Heart right ventricle (tissue), 16 donors: Measurements from ENCODE around the gene DNTT. TPM values are rescaled to one million over a fixed set of nuclear protein-coding genes. Genes with fewer than 3 reads are reported as not detected.

Experiments used
- ATAC-seq, 8 donors: fragments of 200-7000 bp; cut with Tn5 transposase; one replicate each; pipeline ENCODE4 v1.9.1; 2020; ENCODE audit warnings: mild to moderate bottlenecking in 8 of 8, moderate library complexity in 8 of 8, moderate number of reproducible peaks in 1 of 8
- DNase-seq, 2 donors: peaks; one replicate each; pipeline ENCODE4 v3.0.0-alpha.2; 2020
- H3K27ac ChIP-seq, 10 donors: fragments of 200-600 bp; sonication (generic) in 2 of 10; one replicate each; pipeline versions ENCODE4 v1.5.0 to v1.8.0; 2020 to 2022; ENCODE audit warnings: mild to moderate bottlenecking in 3 of 10
- H3K27me3 ChIP-seq, 7 donors: fragments of 200-600 bp; one replicate each; pipeline ENCODE4 v1.8.0; 2021 to 2022; ENCODE audit warnings: mild to moderate bottlenecking in 2 of 7
- H3K36me3 ChIP-seq, 9 donors: fragments of 200-600 bp; sonication (generic) in 1 of 9; one replicate each; pipeline versions ENCODE4 v1.5.0 to v1.8.0; 2020 to 2022; ENCODE audit warnings: mild to moderate bottlenecking in 2 of 9
- H3K4me1 ChIP-seq, 9 donors: fragments of 200-600 bp; sonication (generic) in 1 of 9; one replicate each; pipeline versions ENCODE4 v1.5.0 to v1.8.0; 2020 to 2022; ENCODE audit warnings: mild to moderate bottlenecking in 4 of 9
- H3K4me3 ChIP-seq, 10 donors: fragments of 200-600 bp; sonication (generic) in 2 of 10; one replicate each; pipeline versions ENCODE4 v1.5.0 to v1.8.0; 2020 to 2022; ENCODE audit warnings: mild to moderate bottlenecking in 7 of 10, moderate library complexity in 2 of 10
- H3K9me3 ChIP-seq, 11 donors: fragments of 200-600 bp in 10 of 11; sonication (generic) in 2 of 11; one replicate each; pipeline versions ENCODE4 v1.5.0 to v1.8.0; 2013 to 2022; ENCODE audit warnings: mild to moderate bottlenecking in 2 of 11, control low read depth in 1 of 11, moderate library complexity in 1 of 11
- WGBS, 2 donors: extraction: QIAGEN DNeasy Blood & Tissue Kit; methylation state at CpG; one replicate each; pipeline ENCODE4 v1.1.7; 2013; ENCODE audit warnings: inconsistent platforms in 1 of 2; 5-methylcytosine and 5-hydroxymethylcytosine counted together
- intact Hi-C, 10 donors: fragments of 100-400 bp; cut with DNase I; formaldehyde crosslinking; loops; one replicate each; pipeline versions ENCODE4 v1.11.1 to v1.14.2; 2022
- polyA plus RNA-seq, 2 donors: library from polyadenylated mRNA; stranded (reverse); fragments of 200-250 nt; gene quantifications; one replicate each; pipeline ENCODE4 v1.2.3, GENCODE V29; 2013
- total RNA-seq, 10 donors: library from RNA; stranded (reverse); fragmentation: NEBNext Ultra II Directional in 3 of 10; extraction: Animal tissue kit (Norgen Biotek cat#: 25700) in 3 of 10; gene quantifications; one replicate each; pipeline versions ENCODE4 v1.2.1 to v1.2.4, GENCODE V29; 2021 to 2023
- TF ChIP-seq, protein P1 (sequence below), 9 donors: fragments of 200-600 bp; sonication (generic) in 2 of 9; IDR thresholded peaks; one replicate each; pipeline versions ENCODE4 v1.5.0 to v1.8.0; 2021 to 2022; ENCODE audit warnings: antibody characterized with exemption in 9 of 9, mild to moderate bottlenecking in 5 of 9, moderate library complexity in 1 of 9
- donor health status: Arrhythmogenic right ventricular cardiomyopathy.
- donor health status: ischemic (EF 13 %, LVEDD 7.1; RV severe dilation, severe dysfunction).
- donor health status: healthy with polysubstance abuse.
- donor health status: DM: no; HTN: yes; CAD: no.
- donor health status: DM: no; HTN: no; CAD: no.
- donor health status: ischemic (EF 25% LVEDD 6.9; RV normal size, moderate dysfunction).
- donor health status: ischemic (EF 25% LVEDD 5.7; RV mildly dilated, moderate dysfunction).
- donor health status: healthy.
- donor health status: DM: yes; HTN: yes; CAD: no.
- donor health status: Ischemic cardiomyopathy.
- donor health status: ischemic (EF 35%, LVEDD 5.7; RV mildly dilated, moderate dysfunction).
- donor health status: nonischemic (EF 11% LVEDD 7.7; RV severe dilation, severe dysfunction).
- donor health status: DM: yes; HTN: yes; CAD: no.
- donor health status: PGD.
- donor health status: ischemic (EF 29% LVEDD 5.4; RV normal size, mild dysfunction).
- donor health status: nonischemic (EF 23%, LVEDD 6.1; RV moderate dilation, normal function).

DNTT gene
- total and polyA plus RNA-seq, 12 donors: not detected

DNA sequence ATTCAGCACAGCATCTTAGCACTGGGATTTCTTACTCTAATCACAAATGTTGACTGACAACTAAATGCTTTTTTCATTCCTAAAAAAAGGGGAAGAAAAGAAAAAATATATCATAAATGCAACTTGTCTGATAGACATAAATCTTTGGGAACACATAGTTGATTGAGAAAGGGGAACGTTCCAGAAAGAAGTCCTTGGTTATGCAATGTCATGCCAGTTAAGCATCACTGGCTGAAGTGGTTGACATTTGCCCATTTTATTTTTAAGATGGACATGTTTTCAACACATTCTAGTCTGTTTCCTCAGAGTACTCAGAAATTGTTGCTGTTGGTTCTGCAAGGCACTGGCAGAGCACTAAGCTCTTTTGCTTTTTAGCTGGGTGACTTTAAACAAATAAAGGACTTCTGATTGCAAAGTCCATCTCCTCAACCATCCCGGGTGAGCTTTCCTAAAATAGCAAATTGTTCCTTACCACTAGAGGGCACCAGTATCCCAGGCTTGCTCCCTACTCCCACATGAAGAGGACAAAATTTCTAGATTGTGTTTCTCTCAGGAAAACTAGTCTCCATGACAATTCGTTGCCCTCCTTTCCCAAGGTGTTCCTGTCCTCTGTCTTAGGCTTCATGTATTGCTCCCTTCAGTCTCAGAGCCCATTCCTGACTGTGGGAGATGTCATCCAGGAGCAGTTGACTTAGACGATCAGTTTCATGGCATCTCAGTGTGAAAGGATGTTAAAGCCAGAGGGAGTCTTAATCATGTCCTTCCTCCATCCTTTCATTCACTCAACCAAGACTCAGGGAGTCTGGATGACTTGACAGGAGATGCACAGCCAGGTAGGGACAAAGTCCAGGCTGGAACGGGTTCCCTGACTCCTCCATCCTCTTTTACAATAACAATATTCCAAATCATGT is 30.6 kb downstream of the DNTT start:
- 37 to 42% methylated on average over 5 of the region's 5 CpGs for WGBS, 2 donors
- peaks cover 0 to 39% (median 22%) of the 10 kb centered on the region in 7 donors for H3K27me3 ChIP-seq
- intact Hi-C loops: loop anchor here in 1 of 10 donors (5.0 kb wide), 1 partner anchor 318 kb away; no protein-coding TSS in a partner anchor
- peaks cover 0 to 3% (median 0%) of the 10 kb centered on the region in 9 donors for H3K4me1 ChIP-seq
- TF ChIP-seq, protein P1, sequence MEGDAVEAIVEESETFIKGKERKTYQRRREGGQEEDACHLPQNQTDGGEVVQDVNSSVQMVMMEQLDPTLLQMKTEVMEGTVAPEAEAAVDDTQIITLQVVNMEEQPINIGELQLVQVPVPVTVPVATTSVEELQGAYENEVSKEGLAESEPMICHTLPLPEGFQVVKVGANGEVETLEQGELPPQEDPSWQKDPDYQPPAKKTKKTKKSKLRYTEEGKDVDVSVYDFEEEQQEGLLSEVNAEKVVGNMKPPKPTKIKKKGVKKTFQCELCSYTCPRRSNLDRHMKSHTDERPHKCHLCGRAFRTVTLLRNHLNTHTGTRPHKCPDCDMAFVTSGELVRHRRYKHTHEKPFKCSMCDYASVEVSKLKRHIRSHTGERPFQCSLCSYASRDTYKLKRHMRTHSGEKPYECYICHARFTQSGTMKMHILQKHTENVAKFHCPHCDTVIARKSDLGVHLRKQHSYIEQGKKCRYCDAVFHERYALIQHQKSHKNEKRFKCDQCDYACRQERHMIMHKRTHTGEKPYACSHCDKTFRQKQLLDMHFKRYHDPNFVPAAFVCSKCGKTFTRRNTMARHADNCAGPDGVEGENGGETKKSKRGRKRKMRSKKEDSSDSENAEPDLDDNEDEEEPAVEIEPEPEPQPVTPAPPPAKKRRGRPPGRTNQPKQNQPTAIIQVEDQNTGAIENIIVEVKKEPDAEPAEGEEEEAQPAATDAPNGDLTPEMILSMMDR (IDR thresholded peaks at IDR 0.05): peak; percentile 50 to 83 (median 74)
- H3K9me3 ChIP-seq: no peaks in the 10 kb centered on the region
- no peak overlapping the region for H3K4me3 ChIP-seq
- H3K27ac ChIP-seq: no peak overlapping the region
- H3K36me3 ChIP-seq: no peaks in the 10 kb centered on the region
- DNase-seq: peak in 1 of 2 donors; percentile 16
- peak in 5 of 8 donors; percentile 46 to 59 (median 51) for ATAC-seq

- TF ChIP-seq, protein P1 (IDR thresholded peaks at IDR 0.05): no peak
- WGBS, 2 donors: 87 to 93% methylated on average over 2 of the region's 2 CpGs
- Histone ChIP-seq H3K27me3 (peaks cover 0 to 23% (median 10%) of the 10 kb centered on the region in 7 donors), H3K4me1 (peaks cover 0 to 3% (median 0%) of the 10 kb centered on the region in 9 donors), H3K4me3 (no peak overlapping the region), H3K27ac (no peak overlapping the region), H3K36me3 (no peaks in the 10 kb centered on the region), H3K9me3 (no peaks in the 10 kb centered on the region)
- DNase-seq (no peak), ATAC-seq (no peak)
- intact Hi-C loops: loop anchor here in 1 of 10 donors (5.0 kb wide), 1 partner anchor 320 kb away; no protein-coding TSS in a partner anchor
Observed at GRCh38 chr10:96337106-96337505, 32.9 kb downstream of the DNTT start.

- TF ChIP-seq, protein P1 (IDR thresholded peaks at IDR 0.05): no peak
- no peak for DNase-seq
- 45 to 50% methylated on average over 5 of the region's 5 CpGs for WGBS, 2 donors
- Histone ChIP-seq H3K36me3 (no peaks in the 10 kb centered on the region), H3K4me1 (peaks cover 0 to 3% (median 0%) of the 10 kb centered on the region in 9 donors), H3K27ac (no peak overlapping the region), H3K4me3 (no peak overlapping the region), H3K27me3 (peaks cover 0 to 13% (median 7%) of the 10 kb centered on the region in 7 donors), H3K9me3 (no peaks in the 10 kb centered on the region)
- intact Hi-C loops: loop anchor here in 1 of 10 donors (5.0 kb wide), 1 partner anchor 321 kb away; no protein-coding TSS in a partner anchor
- peak in 1 of 8 donors; percentile 25 for ATAC-seq
Observed at GRCh38 chr10:96338279-96338925, 34.2 kb downstream of the DNTT start.

- intact Hi-C loops: loop anchor here in 1 of 10 donors (5.0 kb wide), 1 partner anchor 322 kb away; no protein-coding TSS in a partner anchor
- H3K27me3 ChIP-seq: peaks cover 0 to 13% (median 0%) of the 10 kb centered on the region in 7 donors
- H3K27ac ChIP-seq: no peak overlapping the region
- no peaks in the 10 kb centered on the region for H3K9me3 ChIP-seq
- H3K36me3 ChIP-seq: no peaks in the 10 kb centered on the region
- DNase-seq: no peak
- no peak overlapping the region for H3K4me3 ChIP-seq
- TF ChIP-seq, protein P1 (IDR thresholded peaks at IDR 0.05): no peak
- ATAC-seq: peak in 2 of 8 donors; percentile 33
- WGBS, 2 donors: 70 to 71% methylated on average over 4 of the region's 4 CpGs
- H3K4me1 ChIP-seq: peaks cover 0 to 3% (median 0%) of the 10 kb centered on the region in 9 donors
Observed at GRCh38 chr10:96339383-96339782, 35.1 kb downstream of the DNTT start.
